AG04450 (cell line): ENCODE results near the gene CDKN2C. TPM values are rescaled to one million over a fixed set of nuclear protein-coding genes. Genes with fewer than 3 reads are reported as not detected.
"Not testable (repeated sequence)": the region's sequence is repeated elsewhere in the genome, so short reads cannot be mapped to it uniquely, and the experiment has no call there.

Experiments
- CTCF ChIA-PET: fragments of 300-600, 350-600 bp; formaldehyde crosslinking; extraction: SDS; loops from one replicate; lab custom pipeline; 2022; ENCODE audit warnings: antibody characterized with exemption, inconsistent platforms; lab: Charles Lee
- POLR2A ChIA-PET: fragments of 350-600 bp; formaldehyde crosslinking; extraction: SDS; loops from one replicate; lab custom pipeline; 2021; ENCODE audit warnings: antibody characterized with exemption, inconsistent platforms; lab: Yijun Ruan, JAX
- DNase-seq: peaks from one replicate; pipeline ENCODE4 v3.0.0-alpha.2; 2011; ENCODE audit warnings: low read depth, low spot score
- H3K27ac ChIP-seq: one replicate; pipeline ENCODE4 v1.5.1; 2012; ENCODE audit warnings: low read depth, low read length, control low read depth
- H3K27me3 ChIP-seq: one replicate; pipeline ENCODE4 v1.6.0; 2012; ENCODE audit warnings: low read length; ENCODE audit not compliant: control insufficient read depth, insufficient read depth
- H3K4me3 ChIP-seq: 2 replicates; pipeline ENCODE4 v1.5.1; 2011; ENCODE audit warnings: mild to moderate bottlenecking, low read depth, low read length, control low read depth
- H3K9me3 ChIP-seq: 2 replicates; pipeline ENCODE4 v1.5.1; 2012; ENCODE audit warnings: low read length; ENCODE audit not compliant: control insufficient read depth, insufficient read depth
- CTCF ChIP-seq: IDR thresholded peaks from 2 replicates; pipeline ENCODE4 v1.5.1; 2011; ENCODE audit warnings: low read depth, low read length, control low read depth, inconsistent platforms
- polyA plus RNA-seq: library from polyadenylated mRNA; depleted of rRNA; stranded (reverse); fragments of >200 nt; gene quantifications from 2 replicates; pipeline ENCODE4 v1.2.3, GENCODE V29; 2011

CDKN2C gene
- polyA plus RNA-seq, 1 experiment = 12.5 TPM

- no peak overlapping the region for H3K4me3 ChIP-seq
- no peaks in the 10 kb centered on the region for H3K27me3 ChIP-seq
- ChIA-PET POLR2A (no interaction called here), CTCF (no interaction called here)
- no peaks in the 10 kb centered on the region for H3K9me3 ChIP-seq
- H3K27ac ChIP-seq = no peak overlapping the region
- no peak for DNase-seq
- TF ChIP-seq CTCF = no peak
These were observed 30.6 kb downstream of the CDKN2C start for GRCh38 chr1:51000651-51001050.

GRCh38 chr1:51002516-51002915, 32.5 kb downstream of the CDKN2C start:
- no peak overlapping the region for H3K27ac ChIP-seq
- ChIA-PET CTCF (interaction anchor here (0.7 kb wide), 1 partner anchor 227 kb away, joined by 3 read pairs; no protein-coding TSS in a partner anchor), POLR2A (no interaction called here)
- H3K27me3 ChIP-seq = no peaks in the 10 kb centered on the region
- H3K4me3 ChIP-seq = no peak overlapping the region
- no peak for TF ChIP-seq CTCF
- no peaks in the 10 kb centered on the region for H3K9me3 ChIP-seq
- no peak for DNase-seq

- DNase-seq, H3K9me3 ChIP-seq, H3K4me3 ChIP-seq, H3K27me3 ChIP-seq, CTCF ChIA-PET, H3K27ac ChIP-seq, POLR2A ChIA-PET: not testable (repeated sequence)
These were observed 35.5 kb downstream of the CDKN2C start for GRCh38 chr1:51005549-51005948.

- H3K27me3 ChIP-seq = no peaks in the 10 kb centered on the region
- no peak overlapping the region for H3K4me3 ChIP-seq
- no peak for TF ChIP-seq CTCF
- ChIA-PET POLR2A (no interaction called here), CTCF (no interaction called here)
- no peaks in the 10 kb centered on the region for H3K9me3 ChIP-seq
- H3K27ac ChIP-seq = no peak overlapping the region
- DNase-seq = no peak
These were observed 39.3 kb downstream of the CDKN2C start for GRCh38 chr1:51009381-51009780.

GRCh38 chr1:51014878-51015277, 44.8 kb downstream of the CDKN2C start:
- DNase-seq = no peak
- Histone ChIP-seq H3K27ac (no peak overlapping the region), H3K4me3 (no peak overlapping the region), H3K27me3 (no peaks in the 10 kb centered on the region), H3K9me3 (no peaks in the 10 kb centered on the region)
- POLR2A ChIA-PET = no interaction called here
- no peak for TF ChIP-seq CTCF
- CTCF ChIA-PET = interaction anchor here (0.6 kb wide), 2 partner anchors 86 to 94 kb away, joined by 3 read pairs; no protein-coding TSS in a partner anchor

- H3K27me3 ChIP-seq = no peaks in the 10 kb centered on the region
- H3K27ac ChIP-seq = no peak overlapping the region
- TF ChIP-seq CTCF = no peak
- ChIA-PET POLR2A (no interaction called here), CTCF (no interaction called here)
- no peaks in the 10 kb centered on the region for H3K9me3 ChIP-seq
- DNase-seq = no peak
- no peak overlapping the region for H3K4me3 ChIP-seq
These were observed 49.8 kb downstream of the CDKN2C start for GRCh38 chr1:51019811-51020210.
